ENCODE data around the gene IRAK2.
"Not testable (repeated sequence)": the region's sequence is repeated elsewhere in the genome, so short reads cannot be mapped to it uniquely, and the experiment has no call there.

IRAK2 gene

DNA sequence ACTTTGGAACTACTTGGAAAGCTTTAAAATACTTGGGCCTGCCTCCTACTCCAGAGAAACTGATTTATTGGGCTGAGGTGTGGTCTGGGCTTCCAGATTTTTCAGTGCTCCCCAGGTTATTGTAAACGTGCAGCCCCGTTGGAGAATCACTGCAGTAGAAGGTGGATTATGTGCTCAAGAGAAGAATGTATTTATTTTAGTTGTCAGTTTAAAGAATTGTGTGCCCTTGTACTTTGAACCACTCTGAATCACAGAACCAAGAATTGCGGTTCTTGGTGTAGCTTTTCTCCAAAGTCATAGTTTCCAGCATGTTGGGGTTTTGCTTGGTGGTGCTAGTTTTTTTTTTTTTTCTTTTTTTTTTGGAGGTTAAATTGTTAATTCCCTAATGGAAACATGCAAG, 85.1 kb downstream of the IRAK2 start:
- peak overlapping the region; percentile 88 for H3K9ac ChIP-seq (ENCODE audit: low read depth, low read length)
- H3K4me2 ChIP-seq (ENCODE audit: low read length), result peak overlapping the region; percentile 99
- peaks cover 15% of the 10 kb centered on the region for H3K4me1 ChIP-seq (ENCODE audit: control insufficient read depth, insufficient read depth, low read length)
- H3K4me3 ChIP-seq (ENCODE audit: low read length), result peak overlapping the region; percentile 96
- H3K36me3 ChIP-seq (ENCODE audit: insufficient read depth, low read length), result peaks cover 27% of the 10 kb centered on the region
- H3K27me3 ChIP-seq (ENCODE audit: control insufficient read depth, insufficient read depth, low read length), result no peaks in the 10 kb centered on the region
- peaks cover 2% of the 10 kb centered on the region for H3K9me3 ChIP-seq (replicated peaks; ENCODE audit: low read length)

DNA sequence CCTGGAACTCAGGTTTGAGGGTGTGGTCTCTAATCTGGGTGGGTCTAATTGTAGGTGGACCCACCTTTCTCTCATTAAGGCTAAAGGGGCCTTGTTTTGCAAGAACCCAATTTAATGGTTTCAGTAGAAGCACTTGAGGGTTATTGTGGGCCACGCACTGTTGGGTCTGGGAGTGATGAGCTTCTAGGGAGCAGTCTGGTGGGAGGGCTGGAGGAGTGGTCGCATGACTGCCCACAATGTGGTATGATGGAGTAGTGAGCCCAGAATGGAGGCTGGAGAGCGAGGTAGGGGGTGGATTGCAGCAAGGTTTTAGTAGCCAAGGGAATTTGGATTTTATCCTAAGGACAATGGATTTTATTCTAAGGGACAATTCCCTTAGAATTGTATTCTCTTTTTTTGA, 86.3 kb downstream of the IRAK2 start:
- Histone ChIP-seq H3K4me3 (ENCODE audit: low read length) (peak overlapping the region; percentile 96), H3K9ac (ENCODE audit: low read depth, low read length) (no peak overlapping the region), H3K36me3 (ENCODE audit: insufficient read depth, low read length) (peaks cover 29% of the 10 kb centered on the region), H3K9me3 (replicated peaks; ENCODE audit: low read length) (no peaks in the 10 kb centered on the region), H3K4me2 (ENCODE audit: low read length) (peak overlapping the region; percentile 99), H3K4me1 (ENCODE audit: control insufficient read depth, insufficient read depth, low read length) (peaks cover 15% of the 10 kb centered on the region), H3K27me3 (ENCODE audit: control insufficient read depth, insufficient read depth, low read length) (no peaks in the 10 kb centered on the region)

DNA sequence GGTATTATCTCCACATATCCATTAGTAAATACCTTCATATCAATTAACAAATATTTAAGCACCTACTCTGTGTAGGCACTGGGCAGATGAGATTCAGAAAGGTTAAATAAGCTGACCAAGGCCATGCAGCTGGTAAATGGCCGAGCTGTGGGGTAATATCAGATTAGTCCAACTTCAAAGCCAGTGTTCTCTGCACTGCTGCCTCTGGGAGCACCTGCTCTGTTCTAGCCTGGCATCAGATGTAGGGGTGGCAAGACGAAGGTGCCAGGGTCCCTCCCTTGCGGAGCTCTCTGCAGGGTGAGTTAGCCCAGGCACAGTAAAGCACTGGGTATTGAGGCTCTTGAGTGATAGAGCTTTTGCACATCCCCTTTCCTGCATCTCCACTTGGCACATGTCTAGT, 89.0 kb downstream of the IRAK2 start:
- no peak overlapping the region for H3K9ac ChIP-seq (ENCODE audit: low read depth, low read length)
- H3K27me3 ChIP-seq (ENCODE audit: control insufficient read depth, insufficient read depth, low read length), result no peaks in the 10 kb centered on the region
- no peak overlapping the region for H3K4me3 ChIP-seq (ENCODE audit: low read length)
- peaks cover 38% of the 10 kb centered on the region for H3K36me3 ChIP-seq (ENCODE audit: insufficient read depth, low read length)
- no peak overlapping the region for H3K4me2 ChIP-seq (ENCODE audit: low read length)
- peaks cover 12% of the 10 kb centered on the region for H3K4me1 ChIP-seq (ENCODE audit: control insufficient read depth, insufficient read depth, low read length)
- H3K9me3 ChIP-seq (replicated peaks; ENCODE audit: low read length), result no peaks in the 10 kb centered on the region

GRCh38 chr3:10255835-10256234, 91.1 kb downstream of the IRAK2 start:
- Histone ChIP-seq H3K4me3 (ENCODE audit: low read length) (no peak overlapping the region), H3K36me3 (ENCODE audit: insufficient read depth, low read length) (peaks cover 52% of the 10 kb centered on the region), H3K27me3 (ENCODE audit: control insufficient read depth, insufficient read depth, low read length) (no peaks in the 10 kb centered on the region), H3K4me2 (ENCODE audit: low read length) (no peak overlapping the region), H3K9me3 (replicated peaks; ENCODE audit: low read length) (no peaks in the 10 kb centered on the region), H3K9ac (ENCODE audit: low read depth, low read length) (no peak overlapping the region), H3K4me1 (ENCODE audit: control insufficient read depth, insufficient read depth, low read length) (peaks cover 3% of the 10 kb centered on the region)

GRCh38 chr3:10259036-10259435, 94.3 kb downstream of the IRAK2 start:
- Histone ChIP-seq H3K4me3 (ENCODE audit: low read length) (no peak overlapping the region), H3K9me3 (replicated peaks; ENCODE audit: low read length) (no peaks in the 10 kb centered on the region), H3K36me3 (ENCODE audit: insufficient read depth, low read length) (peaks cover 49% of the 10 kb centered on the region), H3K9ac (ENCODE audit: low read depth, low read length) (no peak overlapping the region), H3K4me1 (ENCODE audit: control insufficient read depth, insufficient read depth, low read length) (peaks cover 2% of the 10 kb centered on the region), H3K4me2 (ENCODE audit: low read length) (no peak overlapping the region), H3K27me3 (ENCODE audit: control insufficient read depth, insufficient read depth, low read length) (no peaks in the 10 kb centered on the region)

DNA sequence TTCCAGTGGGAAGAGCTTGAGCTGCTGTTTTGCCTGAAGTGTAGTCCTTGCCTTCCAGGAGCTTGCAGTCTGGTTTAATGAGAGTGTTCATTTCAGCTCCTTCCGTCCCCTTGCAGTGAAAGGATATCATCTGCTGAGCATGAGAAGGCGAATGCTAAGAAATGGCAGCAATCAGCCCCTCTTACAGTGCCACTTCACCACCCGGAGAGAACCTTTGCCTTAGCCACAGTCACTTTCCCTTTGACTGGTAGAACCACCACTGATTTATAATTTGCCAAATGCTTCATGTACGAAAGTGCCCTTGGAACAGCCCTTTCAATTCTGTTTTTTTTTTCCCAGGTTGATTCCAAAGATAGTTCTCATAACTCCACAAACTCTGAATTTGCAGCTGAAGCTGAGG, 95.1 kb downstream of the IRAK2 start:
- no peak overlapping the region for H3K4me2 ChIP-seq (ENCODE audit: low read length)
- peaks cover 45% of the 10 kb centered on the region for H3K36me3 ChIP-seq (ENCODE audit: insufficient read depth, low read length)
- no peak overlapping the region for H3K9ac ChIP-seq (ENCODE audit: low read depth, low read length)
- H3K4me1 ChIP-seq (ENCODE audit: control insufficient read depth, insufficient read depth, low read length), result peaks cover 4% of the 10 kb centered on the region
- H3K4me3 ChIP-seq (ENCODE audit: low read length), result no peak overlapping the region
- H3K9me3 ChIP-seq (replicated peaks; ENCODE audit: low read length), result no peaks in the 10 kb centered on the region
- H3K27me3 ChIP-seq (ENCODE audit: control insufficient read depth, insufficient read depth, low read length), result no peaks in the 10 kb centered on the region

- no peak overlapping the region for H3K9ac ChIP-seq (ENCODE audit: low read depth, low read length)
- H3K4me1 ChIP-seq (ENCODE audit: control insufficient read depth, insufficient read depth, low read length), result peaks cover 4% of the 10 kb centered on the region
- H3K36me3 ChIP-seq (ENCODE audit: insufficient read depth, low read length), result peaks cover 43% of the 10 kb centered on the region
These were observed 95.5 kb downstream of the IRAK2 start for GRCh38 chr3:10260211-10260701.

GRCh38 chr3:10262027-10262426, 97.3 kb downstream of the IRAK2 start:
- H3K36me3 ChIP-seq (ENCODE audit: insufficient read depth, low read length), result peaks cover 37% of the 10 kb centered on the region
- H3K4me3 ChIP-seq (ENCODE audit: low read length), result no peak overlapping the region
- no peaks in the 10 kb centered on the region for H3K9me3 ChIP-seq (replicated peaks; ENCODE audit: low read length)
- H3K4me1 ChIP-seq (ENCODE audit: control insufficient read depth, insufficient read depth, low read length), result peaks cover 4% of the 10 kb centered on the region
- no peaks in the 10 kb centered on the region for H3K27me3 ChIP-seq (ENCODE audit: control insufficient read depth, insufficient read depth, low read length)
- H3K4me2 ChIP-seq (ENCODE audit: low read length), result no peak overlapping the region
- no peak overlapping the region for H3K9ac ChIP-seq (ENCODE audit: low read depth, low read length)

More at GRCh38 chr3:10260211-10260701, 95.5 kb downstream of the IRAK2 start:
- Histone ChIP-seq H3K4me3 (ENCODE audit: low read length) (no peak overlapping the region), H3K4me2 (ENCODE audit: low read length) (no peak overlapping the region), H3K27me3 (ENCODE audit: control insufficient read depth, insufficient read depth, low read length) (no peaks in the 10 kb centered on the region), H3K9me3 (replicated peaks; ENCODE audit: low read length) (no peaks in the 10 kb centered on the region)

- H3K9me3 ChIP-seq (replicated peaks; ENCODE audit: low read length), result no peaks in the 10 kb centered on the region
- H3K27me3 ChIP-seq (ENCODE audit: control insufficient read depth, insufficient read depth, low read length), result no peaks in the 10 kb centered on the region
- peaks cover 17% of the 10 kb centered on the region for H3K4me1 ChIP-seq (ENCODE audit: control insufficient read depth, insufficient read depth, low read length)
- H3K36me3 ChIP-seq (ENCODE audit: insufficient read depth, low read length), result peaks cover 44% of the 10 kb centered on the region
- H3K4me2 ChIP-seq (ENCODE audit: low read length), result peak overlapping the region; percentile 50
- peak overlapping the region; percentile 10 for H3K9ac ChIP-seq (ENCODE audit: low read depth, low read length)
- H3K4me3 ChIP-seq (ENCODE audit: low read length), result no peak overlapping the region
These were observed 99.1 kb downstream of the IRAK2 start for GRCh38 chr3:10263646-10264363.

- no peak overlapping the region for H3K4me2 ChIP-seq (ENCODE audit: low read length)
These were observed 101.1 kb downstream of the IRAK2 start for GRCh38 chr3:10265833-10266232.

DNA sequence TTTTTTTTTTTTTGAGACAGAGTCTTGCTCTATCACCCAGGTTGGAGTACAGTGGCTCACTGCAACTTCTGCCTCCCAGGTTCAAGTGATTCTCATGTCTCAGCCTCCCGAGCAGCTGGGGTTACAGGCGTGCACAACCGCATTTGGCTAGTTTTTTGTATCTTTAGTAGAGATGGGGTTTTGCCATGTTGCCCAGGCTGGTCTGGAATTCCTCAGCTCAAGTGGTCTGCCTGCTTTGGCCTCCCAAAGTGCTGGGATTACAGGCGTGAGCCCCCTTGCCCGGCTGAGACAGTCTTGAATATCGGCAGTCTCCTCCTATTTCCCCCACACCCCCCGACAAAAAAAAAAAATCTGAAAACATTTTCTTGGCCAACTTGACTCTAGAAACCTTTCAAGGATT, 102.2 kb downstream of the IRAK2 start:
- H3K4me1 ChIP-seq (ENCODE audit: control insufficient read depth, insufficient read depth, low read length), result peaks cover 17% of the 10 kb centered on the region
- H3K4me2 ChIP-seq (ENCODE audit: low read length); H3K27me3 ChIP-seq (ENCODE audit: control insufficient read depth, insufficient read depth, low read length); H3K9ac ChIP-seq (ENCODE audit: low read depth, low read length); H3K4me3 ChIP-seq (ENCODE audit: low read length); H3K9me3 ChIP-seq (replicated peaks; ENCODE audit: low read length): not testable (repeated sequence)
- H3K36me3 ChIP-seq (ENCODE audit: insufficient read depth, low read length), result peaks cover 42% of the 10 kb centered on the region

More at GRCh38 chr3:10265833-10266232, 101.1 kb downstream of the IRAK2 start:
- Histone ChIP-seq H3K9ac (ENCODE audit: low read depth, low read length) (no peak overlapping the region), H3K27me3 (ENCODE audit: control insufficient read depth, insufficient read depth, low read length) (no peaks in the 10 kb centered on the region), H3K4me1 (ENCODE audit: control insufficient read depth, insufficient read depth, low read length) (peaks cover 17% of the 10 kb centered on the region), H3K36me3 (ENCODE audit: insufficient read depth, low read length) (peaks cover 47% of the 10 kb centered on the region), H3K4me3 (ENCODE audit: low read length) (no peak overlapping the region), H3K9me3 (replicated peaks; ENCODE audit: low read length) (no peaks in the 10 kb centered on the region)

DNA sequence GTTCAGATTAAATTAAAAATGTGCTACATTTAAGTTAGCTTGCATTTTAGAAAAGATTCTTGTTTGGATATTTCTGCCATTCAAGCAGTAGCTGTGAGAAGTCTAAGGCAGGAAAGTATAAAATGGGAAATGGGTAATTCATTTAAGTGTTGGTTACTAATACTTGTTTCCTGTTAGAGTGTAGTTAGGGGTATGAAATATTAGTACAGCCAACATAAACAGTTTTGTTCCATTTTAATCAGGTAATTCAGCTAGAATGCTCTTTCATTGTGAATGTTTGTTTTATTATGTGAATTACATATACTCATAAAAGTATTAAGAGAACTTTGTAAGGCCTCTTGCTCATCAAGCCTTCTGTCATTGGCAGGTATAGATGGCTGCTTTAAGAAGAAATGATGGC, 103.4 kb downstream of the IRAK2 start:
- H3K36me3 ChIP-seq (ENCODE audit: insufficient read depth, low read length), result peaks cover 41% of the 10 kb centered on the region
- no peak overlapping the region for H3K4me3 ChIP-seq (ENCODE audit: low read length)
- no peak overlapping the region for H3K4me2 ChIP-seq (ENCODE audit: low read length)
- H3K9me3 ChIP-seq (replicated peaks; ENCODE audit: low read length), result no peaks in the 10 kb centered on the region
- no peaks in the 10 kb centered on the region for H3K27me3 ChIP-seq (ENCODE audit: control insufficient read depth, insufficient read depth, low read length)
- peaks cover 17% of the 10 kb centered on the region for H3K4me1 ChIP-seq (ENCODE audit: control insufficient read depth, insufficient read depth, low read length)
- no peak overlapping the region for H3K9ac ChIP-seq (ENCODE audit: low read depth, low read length)

All from skeletal muscle satellite cell (primary cell).